Erythroblast (primary cell): ENCODE measurements around the gene GBF1.

Experiments
- GATA1 ChIP-seq: IDR thresholded peaks from 2 replicates; pipeline ENCODE4 v1.6.1; 2011; ENCODE audit warnings: low read depth, mild to moderate bottlenecking, control low read depth, low read length, moderate library complexity
- POLR2A ChIP-seq: IDR thresholded peaks from 2 replicates; pipeline ENCODE4 v1.6.1; 2011; ENCODE audit warnings: mild to moderate bottlenecking, low read length

DNA sequence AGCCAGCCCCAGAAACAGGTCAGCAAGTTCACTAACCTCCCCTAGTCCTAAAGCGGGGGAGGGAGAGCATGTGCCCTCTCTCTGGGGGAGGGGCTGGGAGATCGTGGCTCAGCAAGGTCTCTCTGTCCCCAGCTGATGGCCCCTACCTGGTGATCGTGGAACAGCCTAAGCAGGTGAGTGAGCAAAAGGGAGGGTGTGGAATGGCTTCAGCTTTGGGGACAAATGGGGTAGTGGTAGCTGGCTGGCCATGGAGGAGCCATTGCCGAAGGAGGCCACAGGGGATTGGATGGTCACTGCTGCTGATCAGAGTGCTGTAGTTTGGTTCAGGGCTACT lies 151.0 kb downstream of the GBF1 start:
- no peak for TF ChIP-seq POLR2A
- no peak for TF ChIP-seq GATA1
